ENCODE data around the gene MYH16. TPM values are rescaled to one million over a fixed set of nuclear protein-coding genes. Genes with fewer than 3 reads are reported as not detected.

Gene MYH16
- total and polyA plus RNA-seq, 9 of the 15 experiments (the other 6 are each of a cell fraction or from before 2014, with no cell fraction given): 0.09 TPM; not detected in 8

GRCh38 chr7:99232082-99232770, 40.4 kb upstream of the MYH16 start (continued):
- TF ChIP-seq SRSF3 (IDR thresholded peaks at IDR 0.05; ENCODE audit: insufficient read depth, low read length) (no peak), NFIC (IDR thresholded peaks at IDR 0.05) (peak; percentile 25; the same call in 1 of the 2 replicates), CBX1 (IDR thresholded peaks at IDR 0.05; ENCODE audit: low read depth) (0 out of 2 replicates have a peak, but pooled peaks have one; percentile 41), CSDE1 (IDR thresholded peaks at IDR 0.05) (no peak), ZNF224 (CRISPR knock-in tag; IDR thresholded peaks at IDR 0.05) (no peak), ZNF324 (CRISPR knock-in tag; IDR thresholded peaks at IDR 0.05) (no peak), PRMT5 (CRISPR knock-in tag; IDR thresholded peaks at IDR 0.05) (no peak), HDAC1 (IDR thresholded peaks at IDR 0.05) (no peak), KLF6 (CRISPR knock-in tag; IDR thresholded peaks at IDR 0.05; ENCODE audit: borderline replicate concordance) (no peak), KDM1A (IDR thresholded peaks at IDR 0.05) (peak; percentile 22 to 68; a peak in 1 of 4 replicates), TCFL5 (CRISPR knock-in tag; conservative IDR thresholded peaks at IDR 0.05) (no peak), BCOR (IDR thresholded peaks at IDR 0.05) (peak; percentile 67), E2F4 (CRISPR knock-in tag; IDR thresholded peaks at IDR 0.05; ENCODE audit: low read depth) (no peak), RERE (CRISPR knock-in tag; IDR thresholded peaks at IDR 0.05; ENCODE audit: borderline replicate concordance) (no peak), NR1H2 (CRISPR knock-in tag; IDR thresholded peaks at IDR 0.05) (no peak), SMARCA5 (IDR thresholded peaks at IDR 0.05) (0 out of 2 replicates have a peak, but pooled peaks have one; percentile 34)

Data from K562 (cell line).